Fibroblast of skin of left quadriceps (primary cell): ENCODE measurements around the gene NUP133.
"Not testable (repeated sequence)": the region's sequence is repeated elsewhere in the genome, so short reads cannot be mapped to it uniquely, and the experiment has no call there.

ENCODE experiments used
- DNase-seq, 2 experiments: peaks; one replicate each; pipeline ENCODE4 v3.0.0-alpha.2; 2013; ENCODE audit warnings: low read depth in 2 of 2

Gene NUP133

DNA sequence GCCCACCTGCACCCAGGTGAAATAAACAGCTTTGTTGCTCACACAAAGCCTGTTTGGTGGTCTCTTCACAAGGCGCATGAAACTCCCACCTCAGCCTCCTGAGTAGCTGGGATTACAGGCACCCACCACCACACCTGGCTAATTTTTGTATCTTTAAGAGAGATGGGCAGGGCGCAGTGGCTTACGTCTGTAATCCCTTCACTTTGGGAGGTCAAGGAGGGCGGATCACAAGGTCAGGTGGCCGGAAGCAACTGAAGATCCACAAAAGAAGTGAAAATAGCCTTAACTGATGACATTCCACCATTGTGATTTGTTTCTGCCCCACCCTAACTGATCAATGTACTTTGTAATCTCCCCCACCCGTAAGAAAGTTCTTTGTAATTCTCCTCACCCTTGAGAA, 89.6 kb downstream of the NUP133 start:
- DNase-seq: not testable (repeated sequence)

DNA sequence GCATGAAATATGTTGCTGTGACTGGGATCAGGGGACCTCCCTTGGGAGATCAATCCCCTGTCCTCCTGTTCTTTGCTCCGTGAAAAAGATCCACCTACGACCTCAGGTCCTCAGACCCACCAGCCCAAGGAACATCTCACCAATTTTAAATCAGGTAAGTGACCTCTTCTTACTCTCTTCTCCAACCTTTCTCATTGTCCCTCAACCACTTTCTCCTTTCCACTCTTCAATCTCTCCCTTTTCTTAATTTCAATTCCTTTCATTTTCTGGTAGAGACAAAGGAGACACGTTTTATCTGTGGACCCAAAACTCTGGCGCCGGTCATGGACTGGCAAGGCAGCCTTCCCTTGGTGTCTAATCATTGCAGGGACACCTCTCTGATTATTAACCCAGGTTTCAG, 95.3 kb downstream of the NUP133 start:
- not testable (repeated sequence) for DNase-seq

DNA sequence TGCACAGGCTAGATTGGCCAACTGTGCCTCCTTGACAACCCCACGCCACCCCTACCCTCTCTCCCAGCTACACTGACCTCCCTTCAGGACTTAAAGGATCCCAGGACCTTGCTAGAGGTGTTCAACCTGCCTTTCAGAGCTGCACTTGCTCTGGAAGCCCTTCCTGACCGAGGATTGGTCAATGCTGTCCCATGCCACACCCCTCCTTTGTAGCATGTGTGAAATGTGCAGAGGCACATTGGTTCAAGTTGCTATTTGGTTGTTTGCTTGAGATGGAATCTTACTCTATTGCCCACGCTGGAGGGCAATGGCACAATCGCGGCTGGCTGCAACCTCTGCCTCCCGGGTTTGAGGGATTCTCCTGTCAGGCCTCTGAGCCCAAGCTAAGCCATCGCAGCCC, 96.1 kb downstream of the NUP133 start:
- DNase-seq: no peak

DNA sequence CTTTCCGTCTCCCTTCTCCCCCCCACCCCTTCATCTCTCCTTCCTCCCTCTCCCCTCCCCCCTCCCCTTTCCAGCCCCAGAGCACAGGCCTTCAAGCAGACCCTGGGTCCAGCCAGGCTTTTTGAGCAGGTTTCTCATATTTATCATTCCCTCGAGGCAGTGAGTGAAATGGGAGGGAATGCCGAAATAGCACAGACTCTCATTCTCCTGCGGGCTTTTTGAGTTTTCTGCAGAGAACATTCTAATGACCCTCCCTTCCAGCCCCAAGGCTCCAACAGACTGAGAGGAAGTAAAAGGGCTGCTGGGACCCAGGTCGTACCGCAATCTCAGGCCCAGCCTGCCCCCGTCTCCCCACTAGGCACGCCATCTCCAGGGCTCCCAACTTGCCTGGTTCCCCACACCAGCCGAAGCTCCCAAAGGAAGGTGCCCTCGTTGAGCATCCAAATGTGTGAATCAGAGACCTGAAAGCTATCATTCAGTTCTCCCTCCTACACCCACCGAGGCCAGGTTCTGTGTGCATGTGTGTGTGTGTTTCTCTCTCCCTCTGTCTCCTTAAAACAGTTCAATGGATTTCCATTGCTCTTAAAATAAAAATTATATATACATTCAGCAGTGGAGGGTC, 96.6 kb downstream of the NUP133 start:
- DNase-seq: no peak

DNA sequence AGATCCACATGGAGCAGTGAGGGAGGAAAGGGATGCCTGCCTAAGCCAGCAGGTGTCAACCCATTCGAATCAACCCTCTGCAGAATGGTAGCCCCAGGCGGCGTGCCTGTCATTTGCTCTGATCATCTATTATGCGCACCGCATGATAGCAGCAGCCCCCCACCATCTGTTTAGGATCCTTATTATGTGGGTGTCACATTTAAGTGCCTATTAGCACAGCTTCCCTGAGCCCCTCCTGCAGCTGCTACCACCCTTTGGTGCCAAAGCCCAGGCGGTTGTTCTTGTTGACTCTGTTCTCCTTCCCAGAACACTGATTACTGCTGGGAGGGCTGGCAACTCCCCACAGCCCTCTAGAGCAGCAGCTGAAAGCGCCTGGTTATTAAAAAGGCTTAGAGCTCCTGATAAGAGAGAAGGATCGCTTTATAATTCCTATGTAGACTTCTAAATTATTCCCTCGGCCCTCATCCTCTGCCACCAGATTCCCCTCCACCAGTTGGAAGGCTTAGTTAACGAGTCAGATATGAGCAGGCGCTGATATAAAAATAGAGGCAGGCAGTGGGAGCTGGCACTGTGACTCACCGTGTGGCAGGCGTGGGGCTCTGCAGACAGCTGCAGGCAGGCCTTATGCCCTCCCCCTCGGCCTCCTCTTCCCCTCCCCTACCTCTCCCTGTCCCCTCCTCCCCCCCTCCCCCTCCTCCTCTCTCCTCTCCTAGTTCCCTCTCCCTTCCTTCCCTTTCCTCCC, 97.3 kb downstream of the NUP133 start:
- DNase-seq: no peak

DNA sequence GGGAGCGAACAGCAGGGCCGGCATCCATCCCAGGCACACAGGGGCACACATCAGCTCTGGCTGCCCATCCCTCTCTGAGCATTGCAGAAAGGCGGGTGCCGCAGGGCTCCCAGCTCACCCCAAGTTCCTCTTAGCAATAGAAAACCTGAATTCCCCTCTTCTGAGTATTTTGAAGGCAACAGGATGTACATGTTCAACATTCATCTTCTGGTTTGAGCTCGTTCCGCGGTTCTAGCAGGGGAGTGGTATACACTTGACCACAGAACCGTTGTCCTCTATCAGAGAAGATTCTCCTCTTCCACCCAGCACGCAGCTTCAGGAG, 97.8 kb downstream of the NUP133 start:
- no peak for DNase-seq

DNA sequence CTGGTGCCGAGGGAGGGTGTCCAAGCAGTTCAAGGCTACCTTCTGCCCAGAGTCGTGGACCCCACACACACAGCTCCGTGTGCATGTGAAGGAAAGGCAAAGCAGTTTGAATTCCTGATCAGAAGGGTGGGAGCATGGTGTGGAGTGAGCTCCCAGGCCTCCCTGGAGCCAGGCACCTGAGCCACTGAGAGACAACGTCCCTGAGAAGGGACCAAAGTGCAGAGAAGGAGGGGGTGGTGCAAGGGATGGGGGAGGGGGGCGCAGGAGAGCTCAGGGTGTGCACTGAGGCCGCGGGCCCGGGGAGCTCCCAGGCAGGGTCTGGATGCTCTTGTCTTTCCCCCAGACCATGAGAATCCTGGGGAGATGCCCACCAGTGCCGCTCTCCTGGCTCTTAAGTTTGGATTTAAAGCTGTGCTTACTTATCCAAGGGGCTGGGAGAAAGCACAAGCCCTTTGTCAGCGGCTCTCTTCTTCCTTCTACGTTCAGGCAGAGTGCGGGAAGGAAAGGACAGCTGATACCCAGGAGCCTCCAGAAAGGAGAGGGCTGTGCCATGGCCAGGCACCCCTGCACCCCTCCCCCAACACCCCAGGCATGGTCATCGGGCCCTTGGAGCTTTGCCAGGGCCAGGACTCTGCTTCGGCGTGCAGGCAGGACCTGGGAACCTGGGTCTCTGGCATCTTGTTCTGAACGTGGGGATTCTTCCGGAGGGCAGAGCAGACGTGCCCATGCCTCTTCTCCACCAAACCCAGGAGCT, 98.3 kb downstream of the NUP133 start:
- no peak for DNase-seq

DNA sequence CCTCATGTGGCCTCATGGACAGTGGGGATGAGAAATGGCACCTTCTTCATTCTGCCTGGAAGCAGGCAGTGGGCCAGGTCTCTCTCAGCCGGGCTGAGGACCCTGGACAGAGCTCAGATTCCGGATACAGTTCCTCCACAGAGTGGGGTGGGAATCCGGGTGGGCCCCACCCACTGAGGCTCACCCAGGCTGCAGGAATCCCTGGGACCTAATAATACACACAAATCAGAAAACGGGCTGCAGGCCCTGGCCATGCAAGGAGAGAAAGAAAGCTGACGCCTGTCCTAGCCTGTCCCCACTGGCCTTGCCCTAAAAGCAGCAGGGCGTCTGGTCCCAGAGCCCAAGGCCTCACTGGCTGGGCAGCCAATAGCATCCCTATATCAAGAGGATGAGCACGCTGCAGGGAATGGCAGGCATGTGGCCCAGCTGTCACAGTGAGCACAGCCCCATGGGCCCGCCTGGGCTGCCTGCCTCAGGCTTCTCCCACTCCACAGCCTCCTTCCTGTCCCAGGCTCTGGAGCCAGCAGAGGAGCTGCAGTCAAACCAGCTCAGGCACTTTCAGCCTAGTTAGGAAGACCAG, 99.6 kb downstream of the NUP133 start:
- DNase-seq: no peak

DNA sequence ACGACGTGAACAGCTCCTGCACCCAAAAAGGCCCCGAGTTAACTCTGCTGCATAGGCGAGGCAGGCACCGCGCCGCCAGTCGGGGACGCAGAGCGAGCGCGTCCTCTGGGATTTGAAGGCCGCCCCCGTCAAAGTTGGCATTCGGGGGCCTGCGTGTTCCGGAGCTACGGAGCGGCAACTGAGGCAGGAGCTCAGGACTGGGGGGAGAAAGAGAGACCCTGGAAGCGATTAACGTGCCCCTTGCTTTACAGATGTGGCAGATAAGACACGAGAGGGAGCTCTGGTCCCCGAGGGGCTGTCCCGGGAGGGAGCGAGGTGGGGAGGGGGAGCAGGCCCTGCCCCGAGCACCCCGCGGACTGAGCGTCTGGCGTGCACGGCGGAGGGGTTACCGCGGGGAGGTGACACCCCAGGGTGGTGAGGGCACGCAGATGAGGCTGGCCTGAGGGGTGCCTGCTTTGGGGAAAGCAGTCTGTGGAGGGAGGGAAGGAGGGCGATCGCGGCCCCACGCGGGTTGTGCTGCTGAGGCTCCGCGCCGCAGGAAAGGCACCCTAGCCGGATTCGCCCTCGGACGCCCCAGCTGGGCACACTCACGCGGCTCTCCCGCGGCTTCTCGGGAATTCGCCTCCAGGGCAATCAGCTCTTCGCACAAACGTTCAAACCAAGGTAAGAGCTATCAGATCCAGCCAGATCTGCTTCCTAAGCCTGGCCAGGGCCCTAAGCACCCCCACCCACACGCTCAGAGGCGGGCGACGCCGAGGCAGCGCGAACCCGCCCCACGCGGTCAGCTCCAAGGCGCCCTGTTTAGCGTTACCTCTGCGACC, 100.7 kb downstream of the NUP133 start:
- no peak for DNase-seq

DNA sequence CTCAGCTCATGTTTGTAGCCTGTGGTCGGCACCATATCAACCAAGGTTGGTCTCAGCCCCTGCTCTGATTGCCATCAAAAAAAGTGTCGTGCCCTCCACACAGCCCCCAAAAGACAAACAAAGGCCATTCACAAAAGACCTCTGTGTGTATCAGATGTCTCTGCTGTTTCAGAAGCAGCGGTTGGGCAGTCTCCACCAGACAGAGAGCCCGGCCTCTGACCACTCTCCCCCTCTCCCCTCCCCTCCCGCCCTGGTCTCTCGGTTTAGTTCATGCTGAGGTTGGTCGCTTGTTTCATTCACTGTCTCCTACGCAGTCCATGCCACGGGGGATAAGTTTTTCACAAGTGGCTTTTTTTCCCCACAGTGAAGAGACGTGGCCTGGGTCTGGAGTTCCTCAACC, 101.3 kb downstream of the NUP133 start:
- DNase-seq: no peak

DNA sequence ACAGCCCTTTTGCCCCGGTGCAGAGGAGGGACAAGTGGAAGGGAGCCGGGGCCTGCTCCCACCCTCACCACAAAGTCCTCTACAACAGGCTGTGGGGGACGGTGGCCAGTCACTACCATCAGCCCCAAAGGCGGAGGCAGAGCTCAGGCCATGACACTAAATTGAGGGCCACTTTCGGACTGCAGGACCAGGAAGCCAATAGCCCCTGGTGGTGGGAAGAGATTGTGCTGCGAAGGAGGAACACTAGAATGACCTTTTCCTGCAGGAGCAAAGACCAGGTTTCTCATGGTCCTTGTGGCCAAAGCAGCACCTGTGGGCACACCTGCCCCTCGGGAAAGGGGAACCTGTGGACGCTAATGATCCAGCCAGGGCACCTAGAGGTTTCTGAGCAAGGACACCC, 104.6 kb downstream of the NUP133 start:
- DNase-seq: no peak

DNA sequence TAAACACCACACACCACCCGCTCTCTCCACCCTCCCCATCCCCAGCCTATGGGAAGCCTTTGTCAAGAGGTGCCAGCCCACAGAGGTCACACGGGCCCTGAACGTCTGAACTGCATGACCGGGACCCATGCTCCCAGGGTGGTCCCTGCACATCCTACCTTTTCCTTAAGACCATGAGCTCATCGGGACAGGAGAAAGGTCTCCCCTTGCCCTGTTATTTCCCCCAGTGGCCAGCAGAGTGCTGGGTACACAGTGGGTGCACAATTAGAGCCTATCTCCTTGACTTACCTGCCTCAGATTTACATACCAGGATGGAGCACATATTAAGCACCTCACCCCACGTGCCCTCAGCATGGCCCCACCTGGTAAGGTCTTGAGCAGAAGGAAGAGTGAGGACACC, 105.1 kb downstream of the NUP133 start:
- no peak for DNase-seq

DNA sequence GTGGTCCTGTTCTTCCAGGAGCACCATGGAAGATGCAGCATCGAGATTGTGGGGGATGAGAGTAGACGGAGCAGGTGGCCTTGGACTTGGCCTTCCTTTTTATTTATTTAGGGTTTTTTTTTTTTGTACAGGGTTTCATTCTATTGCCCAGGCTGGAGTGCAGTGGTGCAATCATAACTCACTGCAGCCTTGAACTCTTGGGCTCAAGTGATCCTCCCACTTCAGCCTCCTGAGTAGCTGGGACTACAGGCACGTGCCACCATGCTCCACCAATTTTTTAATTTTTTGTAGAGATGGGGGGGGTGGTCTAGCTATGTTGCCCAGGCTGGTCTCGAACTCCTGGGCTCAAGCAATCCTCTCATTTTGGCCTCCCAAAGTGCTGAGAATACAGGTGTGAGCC, 105.8 kb downstream of the NUP133 start:
- not testable (repeated sequence) for DNase-seq

DNA sequence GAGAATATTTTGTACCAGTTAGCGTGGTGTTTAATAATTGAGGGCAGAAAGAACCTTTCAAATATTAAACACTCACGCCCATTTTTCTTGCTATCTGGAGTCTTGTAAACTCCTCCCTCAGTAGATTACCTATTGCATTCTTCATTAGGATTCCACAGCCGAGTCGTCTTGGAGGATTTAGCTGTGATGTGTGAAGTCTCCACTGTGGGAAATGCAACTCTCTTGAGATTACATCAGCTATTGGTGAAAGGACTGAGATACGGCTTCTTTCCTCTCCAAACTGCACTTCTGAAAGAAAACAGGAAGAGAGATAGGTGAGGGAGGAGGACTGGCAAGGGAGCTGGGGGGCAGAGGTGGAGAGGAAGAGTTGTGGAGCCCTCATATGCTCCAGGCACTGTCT, 110.4 kb downstream of the NUP133 start:
- no peak for DNase-seq

DNA sequence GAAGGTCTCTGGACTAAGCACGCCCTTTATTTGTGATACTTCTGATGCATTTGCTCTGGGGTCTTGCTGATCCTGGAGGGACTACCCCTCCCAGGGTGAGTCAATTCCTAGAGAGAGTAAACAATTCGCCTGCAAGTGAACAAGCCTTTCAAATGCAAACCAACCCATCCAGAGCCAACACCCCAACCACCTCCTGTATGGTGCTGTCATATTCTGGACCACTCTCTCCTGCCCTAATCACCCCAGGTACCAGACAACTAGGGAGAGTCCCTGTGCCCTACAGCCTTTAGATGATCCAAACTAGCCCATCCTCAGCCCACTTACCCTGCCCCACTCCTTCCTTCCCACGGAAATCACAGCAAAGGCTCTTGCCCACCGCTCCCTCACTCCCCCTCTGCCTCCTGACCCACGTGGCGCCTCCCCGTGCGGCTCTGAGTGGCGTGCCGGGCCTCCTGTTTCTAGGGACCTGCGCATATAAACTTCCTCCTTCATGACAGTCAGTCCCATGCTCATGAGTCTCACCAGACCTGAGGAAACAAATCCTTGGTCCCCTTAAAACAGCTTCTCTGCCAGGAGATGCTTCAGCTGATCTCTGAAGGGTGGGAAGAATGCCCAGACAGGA, 111.4 kb downstream of the NUP133 start:
- DNase-seq: no peak

DNA sequence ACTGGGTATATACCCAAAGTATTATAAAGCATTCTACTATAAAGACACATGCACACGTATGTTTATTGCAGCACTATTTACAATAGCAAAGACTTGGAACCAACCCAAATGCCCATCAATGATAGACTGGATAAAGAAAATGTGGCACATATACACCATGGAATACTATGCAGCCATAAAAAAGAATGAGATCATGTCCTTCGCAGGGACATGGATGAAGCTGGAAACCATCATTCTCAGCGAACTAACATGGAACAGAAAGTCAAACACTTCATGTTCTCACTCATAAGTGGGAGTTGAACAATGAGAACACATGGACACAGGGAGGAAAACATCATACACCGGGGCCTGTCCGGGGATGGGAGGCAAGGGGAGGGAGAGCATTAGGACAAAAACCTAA, 113.6 kb downstream of the NUP133 start:
- DNase-seq: not testable (repeated sequence)

DNA sequence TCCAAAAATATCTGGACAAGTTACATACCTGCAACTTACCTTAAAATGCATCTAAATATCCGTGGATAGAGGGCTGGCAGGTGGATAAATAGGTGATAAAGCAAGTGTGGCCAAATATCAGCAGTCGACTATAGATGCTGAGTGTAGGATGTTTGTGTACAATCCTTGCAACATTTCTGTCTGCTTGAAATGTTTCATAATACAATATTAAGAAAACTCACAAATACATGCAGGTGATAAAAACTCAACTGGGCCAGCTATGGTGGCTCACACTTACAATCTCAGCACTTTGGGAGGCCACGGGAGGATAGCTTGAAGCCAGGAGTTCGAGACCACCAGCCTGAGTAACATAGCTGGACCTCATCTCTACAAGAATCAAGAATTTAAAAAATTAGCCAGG, 115.2 kb downstream of the NUP133 start:
- DNase-seq: no peak
